HUES64 (cell line): Measurements from ENCODE around the gene C1orf122.

Experiments
- H3K27ac ChIP-seq: 2 replicates; pipeline ENCODE4 v1.7.0; 2013; ENCODE audit warnings: low read depth, low read length, inconsistent platforms
- H3K27me3 ChIP-seq: 2 replicates; pipeline ENCODE4 v1.6.1; 2013; ENCODE audit warnings: mild to moderate bottlenecking, low read length; ENCODE audit not compliant: insufficient read depth
- H3K36me3 ChIP-seq: 2 replicates; pipeline ENCODE4 v1.6.1; 2013; ENCODE audit warnings: mild to moderate bottlenecking, low read length; ENCODE audit not compliant: insufficient read depth
- H3K4me1 ChIP-seq: 2 replicates; pipeline ENCODE4 v1.6.1; 2013; ENCODE audit warnings: mild to moderate bottlenecking, low read length, moderate library complexity; ENCODE audit not compliant: insufficient read depth
- H3K4me3 ChIP-seq: 2 replicates; pipeline ENCODE4 v1.5.1; 2013; ENCODE audit warnings: mild to moderate bottlenecking, low read length, moderate library complexity
- H3K9ac ChIP-seq: 2 replicates; pipeline ENCODE4 v1.6.1; 2013; ENCODE audit warnings: mild to moderate bottlenecking, low read depth, low read length
- H3K9me3 ChIP-seq: 2 replicates; pipeline ENCODE4 v1.6.1; 2013; ENCODE audit warnings: low read depth, low read length; ENCODE audit not compliant: insufficient read depth
- WGBS: fragments of 150-250, 120-280 bp; methylation state at CpG from one replicate; pipeline ENCODE4 v1.1.7; 2013; ENCODE audit warnings: missing lambda C conversion rate; 5-methylcytosine and 5-hydroxymethylcytosine counted together

The C1orf122 gene

DNA sequence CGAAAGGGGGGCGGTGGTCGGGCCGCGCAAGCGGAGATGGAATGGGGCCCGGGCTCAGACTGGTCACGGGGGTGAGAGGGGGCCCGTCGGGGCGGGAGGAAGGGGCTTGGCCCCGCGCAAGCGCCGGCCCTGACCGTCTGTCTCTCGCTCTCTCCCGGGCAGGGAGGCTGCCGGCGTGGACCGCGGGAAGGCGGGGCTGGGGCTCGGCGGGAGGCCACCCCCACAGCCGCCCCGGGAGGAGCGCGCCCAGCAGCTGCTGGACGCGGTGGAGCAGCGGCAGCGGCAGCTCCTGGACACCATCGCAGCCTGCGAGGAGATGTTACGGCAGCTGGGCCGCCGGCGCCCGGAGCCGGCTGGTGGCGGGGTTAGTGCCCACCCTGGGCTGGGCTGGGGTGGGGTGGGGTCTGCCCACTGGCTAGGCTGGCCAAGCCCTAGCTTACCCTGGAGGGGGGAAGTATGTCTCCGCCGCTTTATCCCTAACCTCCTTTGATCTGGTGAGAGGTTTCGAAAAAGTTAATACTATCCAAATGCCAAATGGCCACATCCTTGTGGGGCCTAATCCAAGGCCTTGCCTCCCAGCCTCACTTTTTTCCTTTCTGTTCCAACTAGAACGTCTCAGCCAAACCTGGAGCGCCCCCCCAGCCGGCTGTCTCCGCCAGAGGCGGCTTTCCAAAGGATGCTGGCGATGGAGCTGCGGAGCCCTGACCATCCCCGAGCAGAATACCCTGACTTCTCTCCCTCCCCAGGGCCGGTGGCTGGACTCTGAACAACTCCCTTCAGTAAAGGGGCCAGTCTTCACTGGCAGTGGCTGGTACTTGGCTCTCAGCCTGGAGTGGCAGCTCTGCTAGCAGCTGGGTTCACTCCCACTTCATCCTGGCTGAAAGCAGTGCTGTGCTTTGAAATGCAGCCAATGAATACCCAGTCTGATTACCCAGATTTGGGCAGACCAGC, 1.1 kb downstream of the C1orf122 start:
- H3K4me3 ChIP-seq = peak overlapping the region; percentile 87
- peak overlapping the region; percentile 71; the same call in 1 of the 2 replicates for H3K27ac ChIP-seq
- peaks cover 47% of the 10 kb centered on the region for H3K36me3 ChIP-seq
- no peaks in the 10 kb centered on the region for H3K27me3 ChIP-seq
- H3K4me1 ChIP-seq = peaks cover 9% of the 10 kb centered on the region; the same call in 1 of the 2 replicates
- no peaks in the 10 kb centered on the region for H3K9me3 ChIP-seq
- H3K9ac ChIP-seq = peak overlapping the region; percentile 52
- 2% methylated on average over 54 of the region's 54 CpGs for WGBS

DNA sequence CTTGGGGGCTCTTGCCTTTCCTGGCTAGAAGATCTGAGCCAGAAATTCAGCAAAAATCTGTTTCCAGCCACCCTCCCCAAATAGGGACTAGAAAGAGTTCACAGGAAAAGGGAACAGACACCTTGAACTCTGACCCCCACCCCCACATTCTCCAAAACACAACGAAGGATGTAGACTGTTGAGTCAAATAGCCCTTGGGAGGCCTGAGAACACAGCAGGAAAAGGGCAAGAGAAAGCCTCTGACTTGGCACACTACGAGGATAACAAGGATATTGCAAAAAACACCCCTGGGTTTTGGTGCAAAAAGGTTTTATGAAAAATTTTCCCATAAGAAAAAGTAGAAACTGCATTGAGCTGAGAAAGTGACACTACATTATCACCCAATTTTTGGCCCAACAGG, 2.4 kb downstream of the C1orf122 start:
- H3K9ac ChIP-seq = no peak overlapping the region
- H3K36me3 ChIP-seq = peaks cover 40% of the 10 kb centered on the region
- no peak overlapping the region for H3K27ac ChIP-seq
- no peaks in the 10 kb centered on the region for H3K9me3 ChIP-seq
- no peaks in the 10 kb centered on the region for H3K27me3 ChIP-seq
- 77% methylated on average over 2 of the region's 2 CpGs for WGBS
- H3K4me1 ChIP-seq = peaks cover 9% of the 10 kb centered on the region; the same call in 1 of the 2 replicates
- H3K4me3 ChIP-seq = no peak overlapping the region

DNA sequence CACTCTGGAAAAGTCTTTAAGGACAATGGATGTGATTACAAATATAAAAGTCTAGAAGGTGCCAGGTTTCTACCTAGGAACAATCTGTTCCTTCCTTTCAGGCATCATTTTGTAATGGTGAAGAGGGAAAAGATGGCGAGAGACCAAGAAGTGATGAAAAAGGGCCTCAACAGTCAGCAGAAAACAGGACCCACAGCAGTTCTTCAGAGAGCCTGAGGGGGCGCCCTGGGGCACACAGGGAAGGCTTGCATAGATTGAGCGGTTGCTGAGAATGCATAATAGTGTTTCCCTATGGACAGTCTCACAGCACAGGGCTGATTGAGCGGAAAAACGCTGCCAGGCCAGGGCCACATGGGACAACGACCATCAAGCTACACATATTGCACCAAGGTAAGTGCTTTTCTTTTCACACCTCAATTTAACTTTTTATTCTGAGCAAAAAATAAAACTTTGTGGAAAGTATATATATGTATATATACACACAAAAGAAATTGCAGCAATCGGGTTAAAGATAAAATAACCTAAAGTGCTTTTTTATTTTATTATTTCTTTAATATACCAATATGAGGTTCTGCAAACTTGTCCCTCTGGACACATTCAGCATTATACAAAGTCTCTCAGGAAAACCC, 3.6 kb downstream of the C1orf122 start:
- H3K4me1 ChIP-seq = peaks cover 9% of the 10 kb centered on the region; the same call in 1 of the 2 replicates
- WGBS = 27% methylated on average over 6 of the region's 7 CpGs
- H3K36me3 ChIP-seq = peaks cover 39% of the 10 kb centered on the region
- H3K4me3 ChIP-seq = no peak overlapping the region
- no peak overlapping the region for H3K9ac ChIP-seq
- H3K27me3 ChIP-seq = no peaks in the 10 kb centered on the region
- H3K27ac ChIP-seq = no peak overlapping the region
- no peaks in the 10 kb centered on the region for H3K9me3 ChIP-seq

DNA sequence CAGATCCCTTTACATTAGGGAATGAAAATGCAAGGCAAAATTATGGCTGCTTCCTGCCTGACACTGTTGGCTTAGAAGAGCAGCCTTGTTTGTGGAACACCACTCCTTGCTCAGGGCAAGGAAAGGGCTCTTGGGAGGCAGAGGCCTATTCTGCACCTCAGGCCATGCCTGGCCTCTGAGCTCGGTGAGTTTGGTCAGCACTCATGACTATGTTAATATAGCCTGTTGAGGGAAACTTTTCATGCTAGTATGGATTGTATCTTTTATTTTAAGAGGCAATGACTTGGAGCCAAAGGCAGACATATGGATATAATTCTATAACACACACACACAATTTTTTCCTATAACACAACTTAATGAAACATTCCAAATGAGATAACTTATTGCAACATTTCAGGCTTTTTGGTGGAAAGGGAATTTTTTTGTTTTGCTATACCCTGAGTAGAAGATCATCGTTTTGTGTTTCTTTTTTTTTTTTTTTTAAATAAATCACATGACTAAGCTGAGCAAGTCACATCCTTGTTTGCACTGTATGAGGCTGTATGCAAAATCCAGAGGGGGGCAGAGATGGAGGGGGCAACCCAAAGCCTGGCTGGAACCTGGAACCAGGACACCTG, 6.0 kb downstream of the C1orf122 start:
- no peaks in the 10 kb centered on the region for H3K9me3 ChIP-seq
- H3K9ac ChIP-seq = no peak overlapping the region
- no peak overlapping the region for H3K4me3 ChIP-seq
- no peaks in the 10 kb centered on the region for H3K27me3 ChIP-seq
- 82% methylated on average over 1 of the region's 2 CpGs for WGBS
- peaks cover 46% of the 10 kb centered on the region for H3K36me3 ChIP-seq
- no peak overlapping the region for H3K27ac ChIP-seq
- H3K4me1 ChIP-seq = peaks cover 9% of the 10 kb centered on the region; the same call in 1 of the 2 replicates

DNA sequence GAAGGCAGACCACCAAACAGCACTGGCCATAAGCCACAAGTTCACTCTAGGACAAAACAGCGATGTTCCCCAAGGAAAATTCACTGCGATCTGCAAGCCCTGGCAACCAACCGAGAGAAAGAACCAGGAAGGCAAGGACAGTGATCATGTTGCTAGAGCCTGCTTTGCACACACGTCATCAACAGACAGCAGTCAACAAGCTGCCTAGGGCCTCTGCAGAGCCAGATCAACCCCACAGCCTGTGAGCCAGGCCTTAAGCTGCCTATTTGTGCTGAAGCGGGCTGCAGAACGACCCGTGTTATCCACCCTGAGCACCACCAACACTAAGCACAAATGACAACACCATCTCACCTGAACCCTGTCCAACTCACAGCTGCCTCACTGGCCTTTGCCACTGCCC, 6.7 kb downstream of the C1orf122 start:
- Histone ChIP-seq H3K27ac (no peak overlapping the region), H3K9ac (no peak overlapping the region), H3K9me3 (no peaks in the 10 kb centered on the region), H3K36me3 (peaks cover 48% of the 10 kb centered on the region), H3K27me3 (no peaks in the 10 kb centered on the region), H3K4me3 (no peak overlapping the region), H3K4me1 (peaks cover 5% of the 10 kb centered on the region; the same call in 1 of the 2 replicates)
- 93% methylated on average over 7 of the region's 7 CpGs for WGBS

DNA sequence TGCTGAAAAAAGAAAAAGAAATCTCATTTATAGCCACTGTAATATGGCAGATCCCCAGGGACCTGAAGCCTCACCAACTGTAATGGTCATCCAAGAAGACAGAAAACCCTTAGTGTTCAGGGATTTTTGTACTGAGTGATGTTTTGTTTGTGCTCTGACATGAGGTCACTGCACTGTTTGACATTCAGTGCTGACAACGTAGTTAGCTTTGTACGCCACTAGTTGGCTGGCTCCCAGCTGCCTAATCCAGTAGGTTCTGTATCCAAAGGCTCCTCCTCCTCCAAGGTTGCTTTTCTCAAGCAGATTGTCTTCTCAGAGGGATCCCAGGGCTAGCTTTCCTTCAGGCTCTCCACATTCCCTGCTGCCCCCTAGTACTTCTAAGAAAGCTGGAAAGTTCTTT, 9.9 kb downstream of the C1orf122 start:
- H3K4me1 ChIP-seq = no peaks in the 10 kb centered on the region
- 0 out of 2 replicates have a peak overlapping the region, but pooled peaks have one; percentile 10 for H3K27ac ChIP-seq
- 63% methylated on average over 2 of the region's 2 CpGs for WGBS
- peaks cover 64% of the 10 kb centered on the region for H3K36me3 ChIP-seq
- H3K9ac ChIP-seq = no peak overlapping the region
- no peak overlapping the region for H3K4me3 ChIP-seq
- H3K9me3 ChIP-seq = no peaks in the 10 kb centered on the region
- H3K27me3 ChIP-seq = no peaks in the 10 kb centered on the region

DNA sequence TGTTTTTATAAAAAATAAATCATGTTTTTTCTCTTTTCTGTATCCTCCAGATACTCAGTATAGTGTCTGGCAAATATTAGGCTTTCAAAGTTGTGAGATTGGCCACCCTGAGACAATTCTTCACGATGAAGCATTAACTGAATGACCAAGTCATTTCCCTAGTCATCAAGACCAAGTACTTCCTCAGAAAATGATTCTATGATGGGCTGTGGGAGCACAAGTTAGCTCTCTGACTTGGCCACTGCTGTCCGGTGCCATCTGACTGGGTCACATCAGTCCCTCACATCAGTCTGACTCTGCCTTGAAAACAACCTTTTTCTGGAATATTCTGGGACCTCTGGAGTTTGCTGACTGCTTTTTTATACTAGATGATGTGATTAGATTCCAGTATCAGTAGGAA, 13.9 kb downstream of the C1orf122 start:
- Histone ChIP-seq H3K9me3 (no peaks in the 10 kb centered on the region), H3K9ac (no peak overlapping the region), H3K27ac (no peak overlapping the region), H3K36me3 (peaks cover 66% of the 10 kb centered on the region), H3K4me3 (no peak overlapping the region), H3K4me1 (no peaks in the 10 kb centered on the region), H3K27me3 (no peaks in the 10 kb centered on the region)
- WGBS = 92% methylated on average over 2 of the region's 2 CpGs

DNA sequence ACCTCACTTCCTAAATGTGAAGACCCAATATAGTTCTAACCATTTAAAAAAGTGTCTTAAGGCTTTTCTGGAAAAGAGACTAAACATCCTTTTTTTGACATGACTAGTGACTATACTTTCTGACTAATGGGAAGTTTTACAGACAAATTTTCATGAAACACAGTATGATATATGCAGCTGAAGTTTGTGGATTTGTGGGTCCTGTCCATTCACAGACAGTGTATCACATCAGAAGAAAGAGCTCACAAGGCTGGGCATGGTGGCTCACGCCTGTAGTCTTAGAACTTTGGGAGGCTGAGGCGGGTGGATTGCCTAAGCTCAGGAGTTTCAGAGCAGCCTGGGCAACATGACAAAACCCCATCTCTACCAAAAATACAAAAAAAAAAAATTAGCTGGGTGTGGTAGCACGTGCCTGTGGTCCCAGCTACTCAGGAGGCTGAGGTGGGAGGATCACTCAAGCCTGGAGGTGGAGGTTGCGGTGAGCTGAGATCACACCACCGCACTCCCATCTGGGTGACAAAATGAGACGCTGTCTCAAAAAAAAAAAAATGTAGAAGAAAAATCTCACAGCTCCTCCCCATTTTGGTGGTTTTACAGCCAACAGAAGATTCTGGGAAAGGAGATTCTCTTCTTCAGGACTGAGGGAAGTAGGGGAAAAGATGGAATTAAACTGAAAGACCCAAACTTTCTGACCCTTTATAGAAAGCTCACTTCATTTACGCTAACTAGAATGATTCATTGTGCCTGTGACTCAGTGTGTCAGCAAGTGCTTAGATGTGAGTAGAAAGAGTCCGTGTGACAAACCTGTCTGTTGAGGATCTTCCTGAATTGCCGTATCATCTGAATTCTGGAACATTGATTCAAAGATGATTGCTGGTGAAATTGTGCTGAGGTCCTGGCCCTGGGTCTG, 15.6 kb downstream of the C1orf122 start:
- Histone ChIP-seq H3K9ac (no peak overlapping the region), H3K27ac (no peak overlapping the region), H3K4me1 (no peaks in the 10 kb centered on the region), H3K4me3 (no peak overlapping the region), H3K9me3 (no peaks in the 10 kb centered on the region), H3K36me3 (peaks cover 62% of the 10 kb centered on the region), H3K27me3 (no peaks in the 10 kb centered on the region)
- whole genome bisulfite sequencing = 96% methylated on average over 8 of the region's 9 CpGs

DNA sequence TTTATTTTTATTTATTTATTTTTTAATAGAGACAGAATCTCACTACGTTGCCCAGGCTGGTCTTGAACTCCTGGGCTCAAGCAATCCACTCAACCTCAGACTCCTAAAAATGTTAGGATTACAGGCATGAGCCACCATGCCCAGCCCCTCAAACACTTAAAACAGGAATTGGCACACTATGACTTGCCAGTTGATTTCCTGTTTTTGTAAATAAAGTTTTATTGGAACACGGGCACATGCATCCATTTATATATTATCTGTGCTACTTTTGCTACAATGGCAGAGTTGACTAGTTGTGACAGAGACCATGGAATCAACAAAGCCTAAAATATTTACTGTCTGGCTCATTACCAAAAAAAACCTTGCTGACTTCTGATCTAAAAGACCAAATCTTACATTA, 16.4 kb downstream of the C1orf122 start:
- Histone ChIP-seq H3K4me1 (no peaks in the 10 kb centered on the region), H3K4me3 (no peak overlapping the region), H3K36me3 (peaks cover 67% of the 10 kb centered on the region), H3K9me3 (no peaks in the 10 kb centered on the region), H3K27ac (no peak overlapping the region), H3K27me3 (no peaks in the 10 kb centered on the region), H3K9ac (no peak overlapping the region)
- WGBS = 99% methylated on average over 2 of the region's 2 CpGs

DNA sequence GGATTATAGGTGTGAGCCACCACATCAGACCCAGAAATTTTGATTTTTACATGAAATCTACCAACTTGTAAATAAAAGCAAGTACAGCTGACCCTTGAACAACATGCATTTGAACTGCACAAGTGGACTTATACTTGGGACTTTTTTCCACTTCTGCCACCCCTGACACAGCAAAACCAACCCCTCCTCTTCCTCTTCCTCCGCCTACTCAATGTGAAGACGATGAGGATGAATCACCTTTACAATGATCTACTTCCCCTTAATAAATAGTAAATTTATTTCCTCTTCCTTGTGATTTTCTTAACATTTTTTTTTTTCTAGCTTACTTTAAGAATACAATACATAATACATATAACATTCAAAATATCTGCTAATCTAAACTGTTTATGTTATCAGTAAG, 17.9 kb downstream of the C1orf122 start:
- no peaks in the 10 kb centered on the region for H3K9me3 ChIP-seq
- H3K9ac ChIP-seq = no peak overlapping the region
- no peak overlapping the region for H3K27ac ChIP-seq
- H3K4me1 ChIP-seq = no peaks in the 10 kb centered on the region
- no peaks in the 10 kb centered on the region for H3K27me3 ChIP-seq
- WGBS = 95% methylated on average over 2 of the region's 2 CpGs
- H3K4me3 ChIP-seq = no peak overlapping the region
- peaks cover 63% of the 10 kb centered on the region for H3K36me3 ChIP-seq
